ENCODE measurements around the gene TMEM132E. TPM values are rescaled to one million over a fixed set of nuclear protein-coding genes. Genes with fewer than 3 reads are reported as not detected.

The TMEM132E gene
- total and polyA plus RNA-seq, 7 donors = 0.10 TPM; not detected in 6

DNA sequence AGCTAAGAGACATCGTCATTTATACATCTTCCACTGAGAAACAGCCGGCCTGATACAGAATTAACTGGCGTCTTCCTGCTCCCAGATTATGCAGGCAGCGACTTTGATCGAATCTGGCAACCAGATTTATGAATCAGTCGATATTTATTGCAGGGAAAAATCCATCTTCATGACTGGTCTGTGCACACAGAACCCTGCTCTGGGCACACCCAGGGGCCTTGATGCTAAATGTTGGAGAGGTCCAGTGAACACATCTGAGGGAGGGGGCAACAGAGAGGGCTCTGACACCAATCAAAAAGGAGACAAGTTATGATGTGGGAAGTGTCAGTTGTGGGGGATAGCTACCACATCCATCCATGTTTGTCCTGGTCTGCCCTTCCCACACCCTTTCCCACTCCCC is 102.9 kb downstream of the TMEM132E start:
- H3K4me1 ChIP-seq = no peaks in the 10 kb centered on the region
- intact Hi-C loops (cut with DNase I) = no loop called here
- H3K36me3 ChIP-seq = no peaks in the 10 kb centered on the region
- no peak for DNase-seq
- H3K4me3 ChIP-seq = no peak overlapping the region
- H3K9me3 ChIP-seq = no peaks in the 10 kb centered on the region
- 79 to 86% methylated on average over 6 of the region's 6 CpGs for WGBS, 2 donors
- no peak for TF ChIP-seq POLR2AphosphoS5 (IDR thresholded peaks at IDR 0.05)
- TF ChIP-seq, protein P1, sequence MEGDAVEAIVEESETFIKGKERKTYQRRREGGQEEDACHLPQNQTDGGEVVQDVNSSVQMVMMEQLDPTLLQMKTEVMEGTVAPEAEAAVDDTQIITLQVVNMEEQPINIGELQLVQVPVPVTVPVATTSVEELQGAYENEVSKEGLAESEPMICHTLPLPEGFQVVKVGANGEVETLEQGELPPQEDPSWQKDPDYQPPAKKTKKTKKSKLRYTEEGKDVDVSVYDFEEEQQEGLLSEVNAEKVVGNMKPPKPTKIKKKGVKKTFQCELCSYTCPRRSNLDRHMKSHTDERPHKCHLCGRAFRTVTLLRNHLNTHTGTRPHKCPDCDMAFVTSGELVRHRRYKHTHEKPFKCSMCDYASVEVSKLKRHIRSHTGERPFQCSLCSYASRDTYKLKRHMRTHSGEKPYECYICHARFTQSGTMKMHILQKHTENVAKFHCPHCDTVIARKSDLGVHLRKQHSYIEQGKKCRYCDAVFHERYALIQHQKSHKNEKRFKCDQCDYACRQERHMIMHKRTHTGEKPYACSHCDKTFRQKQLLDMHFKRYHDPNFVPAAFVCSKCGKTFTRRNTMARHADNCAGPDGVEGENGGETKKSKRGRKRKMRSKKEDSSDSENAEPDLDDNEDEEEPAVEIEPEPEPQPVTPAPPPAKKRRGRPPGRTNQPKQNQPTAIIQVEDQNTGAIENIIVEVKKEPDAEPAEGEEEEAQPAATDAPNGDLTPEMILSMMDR (IDR thresholded peaks at IDR 0.05) = no peak
- TF ChIP-seq POLR2A (IDR thresholded peaks at IDR 0.05) = no peak
- TF ChIP-seq EP300 (IDR thresholded peaks at IDR 0.05) = no peak
- H3K27ac ChIP-seq = no peak overlapping the region
- H3K27me3 ChIP-seq = no peaks in the 10 kb centered on the region

DNA sequence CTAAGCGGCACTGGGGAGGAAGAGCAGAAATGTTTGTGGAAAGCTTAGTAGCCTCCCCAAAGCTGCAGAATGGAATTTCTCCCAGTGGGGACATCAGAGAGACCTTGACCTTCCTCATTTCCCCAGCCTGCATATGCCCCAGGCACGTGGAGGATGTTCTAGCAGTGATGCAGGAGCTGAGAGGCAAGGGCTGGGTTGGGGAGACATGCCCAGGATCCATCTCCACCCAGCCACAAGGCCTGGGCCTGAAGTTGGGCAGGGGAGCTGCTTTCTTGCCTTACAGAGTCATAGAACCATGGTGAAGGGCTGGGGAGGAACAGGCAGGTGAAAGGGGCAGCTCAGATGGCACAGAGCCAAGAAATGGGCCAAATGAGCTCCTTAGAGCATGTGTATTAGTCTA is 104.0 kb downstream of the TMEM132E start:
- Histone ChIP-seq H3K4me3 (no peak overlapping the region), H3K9me3 (no peaks in the 10 kb centered on the region), H3K27ac (no peak overlapping the region), H3K36me3 (no peaks in the 10 kb centered on the region), H3K4me1 (no peaks in the 10 kb centered on the region), H3K27me3 (no peaks in the 10 kb centered on the region)
- DNase-seq = no peak
- intact Hi-C loops (cut with DNase I) = no loop called here
- WGBS, 2 donors = 52 to 61% methylated on average over 2 of the region's 2 CpGs
- no peak for TF ChIP-seq EP300 (IDR thresholded peaks at IDR 0.05)
- TF ChIP-seq POLR2A (IDR thresholded peaks at IDR 0.05) = no peak
- TF ChIP-seq, protein P1 (IDR thresholded peaks at IDR 0.05) = no peak
- no peak for TF ChIP-seq POLR2AphosphoS5 (IDR thresholded peaks at IDR 0.05)

Other genes with a start within 250 kb of the TMEM132E start
- gene CCL13, start 223.1 kb upstream of the TMEM132E start, total RNA-seq = 1 to 10 TPM in 2 of 4 donors, not detected in 2; 1.7 to 2.1 TPM
- 10 to 100 TPM in 1 of 3 donors, 1 to 10 TPM in 2; 2.0 to 47.9 (median 9.6) TPM for gene CCL13, start 223.1 kb upstream of the TMEM132E start, polyA plus RNA-seq
- gene CCL1, start 216.3 kb upstream of the TMEM132E start, total RNA-seq = not detected
- not detected for gene CCL1, start 216.3 kb upstream of the TMEM132E start, polyA plus RNA-seq